NCI-H2107 treated with DMSO at 0.1 percent for 48 hours (cell line): ENCODE data around the gene SVOP.

Source experiments
- DNase-seq: peaks from one replicate; lab custom pipeline; 2025; ENCODE audit not compliant: unreplicated experiment; lab: John Stamatoyannopoulos, UW

SVOP gene

DNA sequence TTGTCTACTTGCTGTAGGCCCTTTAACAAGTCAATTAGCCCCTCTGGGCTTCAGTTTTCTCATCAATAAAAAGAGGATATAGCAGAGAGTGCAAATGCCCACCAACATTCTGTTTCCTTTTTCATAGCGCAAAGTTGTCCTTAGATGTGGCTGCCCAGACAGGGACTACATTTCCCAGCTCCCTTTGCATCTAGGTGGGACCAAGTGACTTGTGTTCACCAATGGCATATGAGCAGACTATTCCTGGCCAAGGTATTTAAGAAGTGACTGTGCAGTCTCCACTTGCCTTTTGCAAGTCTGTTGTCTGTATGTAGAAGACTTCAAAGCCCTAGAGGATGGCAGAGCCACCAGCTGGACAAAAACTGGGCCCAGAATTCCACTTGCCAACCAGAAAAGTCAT, 81.3 kb downstream of the SVOP start:
- no peak for DNase-seq

DNA sequence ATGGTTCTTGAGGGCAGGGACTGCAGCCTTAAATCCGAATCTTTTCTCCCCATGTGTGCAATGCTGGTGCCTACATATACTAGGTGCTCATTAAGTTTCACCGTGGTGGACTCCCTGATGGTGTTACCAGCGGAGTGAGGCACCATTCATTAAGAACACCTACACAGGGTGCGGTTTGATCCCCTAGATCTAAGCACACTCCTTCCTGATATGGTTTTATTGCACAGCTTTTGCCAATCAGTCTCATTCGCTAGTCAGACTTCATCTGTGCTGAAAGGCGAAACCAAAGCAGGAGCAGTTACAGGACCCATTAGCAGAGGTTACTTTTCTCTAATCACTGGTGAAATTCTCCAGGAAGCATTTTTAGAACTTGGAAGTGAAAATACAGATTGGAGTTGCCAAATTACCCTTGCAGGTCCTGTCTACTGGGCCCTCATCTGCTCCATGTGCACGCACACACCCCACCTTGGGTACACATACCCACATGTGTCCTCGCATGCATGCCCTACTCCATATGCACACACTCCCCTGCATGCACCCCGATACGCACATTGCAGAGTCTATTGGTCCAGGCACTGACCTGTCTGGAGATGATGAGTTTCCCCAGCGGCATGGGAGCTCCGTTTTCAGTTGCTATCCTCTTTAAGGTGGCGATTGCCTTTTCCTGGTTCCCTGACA, 82.5 kb downstream of the SVOP start:
- no peak for DNase-seq

DNA sequence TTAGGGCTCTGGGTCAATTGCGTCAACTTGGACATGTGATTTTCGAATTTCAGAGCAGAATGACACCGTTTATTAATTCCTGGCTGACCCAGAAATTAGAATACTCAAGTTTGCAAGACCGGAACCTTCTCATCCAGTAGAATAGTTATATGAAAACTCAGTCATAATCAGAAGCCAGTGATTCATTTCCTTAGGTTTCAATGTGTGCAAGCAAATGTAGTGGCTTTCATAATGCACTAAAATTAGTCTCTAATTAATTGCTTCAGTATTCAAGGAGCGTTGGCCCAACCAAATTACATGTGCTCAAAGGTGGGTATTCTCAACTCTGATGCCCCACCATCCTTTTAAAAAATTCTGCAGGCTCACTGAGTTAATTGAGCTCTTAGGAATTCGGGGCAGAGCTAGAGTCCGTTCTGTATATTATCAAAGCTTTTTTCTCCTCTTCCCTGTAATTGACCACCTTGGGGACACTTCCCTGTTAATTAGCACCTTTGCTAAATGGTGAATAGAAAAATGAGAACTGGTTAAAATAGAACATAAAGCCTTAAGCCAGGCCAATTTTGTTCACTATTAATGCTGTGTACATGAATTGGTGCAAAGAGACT, 85.6 kb downstream of the SVOP start:
- no peak for DNase-seq

DNA sequence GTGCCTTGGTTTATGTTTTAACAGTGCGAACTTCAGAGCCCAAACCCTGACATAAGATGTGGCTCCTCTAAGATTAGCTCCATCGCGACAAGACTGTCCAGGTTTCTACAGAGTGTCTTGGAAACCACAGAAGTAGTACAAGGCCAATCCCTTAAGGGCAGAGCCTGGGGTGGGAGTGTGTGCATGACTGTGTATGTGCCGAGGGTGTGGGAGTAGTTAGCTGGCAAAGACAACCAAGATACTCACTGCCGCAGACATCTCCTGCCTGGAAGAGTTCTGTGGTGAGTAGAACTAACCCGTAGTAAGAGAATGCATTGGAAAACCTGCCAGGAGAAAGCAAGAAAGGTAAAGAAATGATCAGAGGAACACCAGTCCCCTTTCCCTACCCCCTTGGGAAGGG, 86.9 kb downstream of the SVOP start:
- no peak for DNase-seq

DNA sequence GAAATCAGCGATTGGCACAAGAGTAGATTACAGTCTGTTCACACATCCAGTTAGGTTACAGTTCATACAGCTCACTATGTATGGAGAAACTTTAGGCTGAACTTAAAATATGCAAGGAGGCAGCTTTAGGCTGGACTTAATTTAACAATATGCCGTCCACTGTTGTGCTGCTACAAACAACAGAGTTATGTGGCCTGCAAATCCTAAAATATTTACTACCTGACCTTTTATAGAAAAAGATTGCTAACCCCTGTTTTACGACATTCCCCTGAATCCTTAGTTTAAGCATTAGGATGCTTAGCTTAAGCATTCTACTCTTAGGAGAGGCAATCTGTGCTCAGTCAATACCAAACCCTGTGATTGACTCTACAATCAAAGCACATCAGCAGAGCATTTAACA, 90.1 kb downstream of the SVOP start:
- DNase-seq = no peak

DNA sequence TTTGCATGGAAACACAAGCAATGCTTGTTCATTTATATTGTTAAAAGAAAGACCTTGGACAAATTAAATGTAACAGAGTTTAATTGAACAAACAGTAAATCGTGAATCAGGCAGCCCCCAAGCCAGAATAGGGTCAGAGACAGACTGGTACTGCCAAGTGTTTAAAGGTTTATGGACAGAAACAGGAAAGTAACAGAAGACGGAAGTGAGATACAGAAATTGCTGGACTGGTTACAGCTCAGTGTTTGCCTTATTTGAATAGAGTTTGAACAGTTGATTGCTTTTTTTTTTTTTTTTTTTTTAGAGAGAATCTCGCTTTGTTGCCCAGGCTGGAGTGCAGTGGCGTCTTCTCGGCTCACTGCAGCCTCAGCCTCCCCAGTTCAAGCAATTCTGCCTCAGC, 90.7 kb downstream of the SVOP start:
- DNase-seq = no peak

DNA sequence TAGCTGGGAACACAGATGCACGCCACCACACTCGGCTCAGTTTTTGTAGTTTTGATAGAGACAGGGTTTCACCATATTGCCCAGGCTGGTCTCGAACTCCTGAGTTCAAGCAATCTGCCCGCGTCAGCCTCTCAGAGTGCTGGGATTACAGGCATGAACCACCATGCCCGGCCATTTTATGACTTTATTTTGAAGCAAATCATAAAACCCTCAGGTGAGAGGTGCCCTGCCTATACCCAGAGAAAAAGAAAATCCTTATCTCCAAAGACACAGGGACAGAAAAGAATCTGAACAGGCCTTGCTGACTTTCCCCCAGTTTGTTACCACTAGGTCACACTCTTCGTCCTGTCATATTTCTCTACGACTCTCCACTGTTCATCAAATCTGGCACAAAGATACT, 92.2 kb downstream of the SVOP start:
- DNase-seq = no peak

DNA sequence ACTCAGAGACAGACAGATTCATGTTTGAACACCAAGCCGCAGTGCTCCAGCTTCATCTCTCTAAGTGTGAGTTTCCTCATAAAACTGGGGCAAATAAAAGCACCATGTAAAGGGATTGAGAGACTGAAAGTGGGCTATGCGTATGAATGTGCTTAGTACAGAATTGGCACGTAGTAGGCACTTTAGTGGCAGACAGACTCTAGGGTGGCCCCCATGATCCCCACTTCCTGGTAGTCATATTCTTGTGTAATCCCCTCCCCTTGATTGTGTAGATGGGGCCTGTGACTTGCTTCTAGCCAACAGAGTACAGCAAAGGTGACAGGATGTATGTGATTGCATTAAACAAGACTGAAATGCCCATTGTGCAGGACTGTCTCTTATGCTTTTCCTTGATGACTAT, 98.0 kb downstream of the SVOP start:
- no peak for DNase-seq

DNA sequence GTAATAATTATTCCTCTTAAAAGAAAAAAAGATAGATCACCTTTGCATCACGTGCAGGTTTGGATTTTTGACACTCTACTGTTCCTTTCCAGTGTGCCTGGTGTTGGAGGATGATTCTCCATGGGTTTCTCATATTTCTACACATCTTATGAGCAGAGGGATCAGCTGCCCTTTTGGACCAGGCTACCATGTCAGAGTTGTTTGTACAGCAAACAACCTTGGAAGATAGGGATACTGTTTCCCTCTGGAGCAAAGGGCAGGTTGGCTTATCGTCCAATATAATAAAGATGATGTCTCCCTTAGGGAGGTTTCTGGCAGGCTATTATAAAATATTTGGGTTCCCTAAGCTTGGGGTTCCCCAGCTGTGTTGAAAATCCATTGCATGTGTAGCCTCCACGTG, 98.9 kb downstream of the SVOP start:
- no peak for DNase-seq

DNA sequence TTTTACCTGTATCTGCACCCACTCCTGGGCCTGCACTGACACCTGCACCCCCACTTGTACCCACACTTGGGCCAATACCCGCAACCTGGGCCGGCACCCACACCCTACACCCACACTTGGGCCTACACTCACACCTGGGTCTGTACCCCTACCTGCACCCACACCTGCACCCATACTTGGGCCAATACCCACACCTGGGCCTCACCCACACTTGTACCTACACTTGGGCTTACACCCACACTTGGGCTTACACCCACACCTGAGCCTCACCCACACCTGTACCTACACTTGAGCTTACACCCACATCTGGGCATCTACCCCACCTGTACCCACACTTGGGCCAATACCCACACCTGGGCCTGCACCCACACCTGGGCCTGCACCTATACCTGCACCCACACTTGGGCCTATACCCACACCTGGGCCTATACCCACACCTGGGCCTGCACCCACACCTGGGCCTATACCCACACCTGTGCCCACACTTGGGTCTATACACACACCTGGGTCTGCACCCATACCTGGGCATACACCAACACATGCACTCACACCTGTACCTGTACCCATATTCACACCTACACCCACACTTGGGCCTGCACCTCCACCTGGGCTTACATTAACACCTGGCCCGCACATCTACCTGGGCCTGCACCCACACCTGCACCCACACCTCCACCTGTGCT, 101.8 kb downstream of the SVOP start:
- DNase-seq = no peak

DNA sequence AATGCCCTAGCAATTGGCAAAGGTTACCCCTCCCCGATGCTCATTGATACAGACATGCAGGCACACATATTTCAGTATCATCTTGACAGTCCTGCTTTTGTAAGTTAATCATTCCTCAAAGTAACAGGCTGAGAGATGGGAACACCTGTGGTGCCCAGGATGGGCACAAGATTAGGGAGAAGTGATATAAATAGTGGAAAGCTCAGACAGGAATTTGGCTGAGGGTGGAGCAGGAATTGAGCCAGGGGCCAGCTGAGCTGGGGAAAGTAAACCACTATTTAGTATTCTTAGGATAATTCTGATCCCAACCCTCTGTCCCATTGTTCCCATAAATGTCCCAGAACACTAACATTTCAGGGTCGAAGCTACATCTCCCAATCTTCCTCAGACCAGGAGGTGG, 102.7 kb downstream of the SVOP start:
- no peak for DNase-seq

DNA sequence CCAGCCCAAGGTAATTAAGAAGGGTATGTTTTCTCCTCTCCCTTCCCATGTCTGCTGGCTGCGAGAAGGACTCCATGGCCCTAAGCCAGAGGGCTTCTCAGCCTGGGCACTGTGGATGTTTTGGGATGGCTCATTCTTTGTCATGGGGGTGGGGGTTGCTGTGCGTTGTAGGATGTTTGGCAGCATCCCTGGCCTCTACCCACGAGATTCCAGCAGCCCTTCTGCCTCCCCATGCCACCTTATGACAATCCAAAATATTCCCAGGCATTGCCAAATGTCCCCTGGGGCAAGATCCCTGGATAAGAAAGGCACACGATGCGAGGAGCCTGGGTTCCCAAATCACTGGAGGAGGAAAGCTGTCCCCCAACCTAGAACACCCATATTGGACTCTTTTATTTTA, 104.5 kb downstream of the SVOP start:
- no peak for DNase-seq

DNA sequence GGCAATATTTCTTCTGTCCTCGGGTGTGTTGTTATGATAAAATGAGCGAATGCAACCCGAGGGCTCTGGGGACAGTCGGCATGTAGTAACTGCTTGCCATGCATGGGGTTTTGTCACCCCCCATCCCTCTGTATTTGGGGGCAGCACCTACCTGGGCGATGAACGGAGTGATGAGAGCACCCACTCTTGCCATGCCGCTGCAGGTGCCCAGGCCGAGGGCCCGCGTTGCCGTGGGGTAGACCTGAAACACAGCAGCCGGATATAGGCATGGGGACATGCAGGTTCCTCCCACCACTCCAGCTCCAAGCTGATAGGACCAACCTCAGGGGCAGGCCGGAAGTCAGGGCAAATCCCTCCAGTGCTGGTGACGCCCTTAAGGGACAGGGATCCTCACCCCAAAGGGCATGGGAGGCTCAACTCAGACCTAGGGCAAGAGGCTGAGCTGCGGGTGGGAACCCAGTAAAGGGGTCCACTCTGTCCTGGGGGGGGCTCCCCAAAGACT, 105.2 kb downstream of the SVOP start:
- no peak for DNase-seq

DNA sequence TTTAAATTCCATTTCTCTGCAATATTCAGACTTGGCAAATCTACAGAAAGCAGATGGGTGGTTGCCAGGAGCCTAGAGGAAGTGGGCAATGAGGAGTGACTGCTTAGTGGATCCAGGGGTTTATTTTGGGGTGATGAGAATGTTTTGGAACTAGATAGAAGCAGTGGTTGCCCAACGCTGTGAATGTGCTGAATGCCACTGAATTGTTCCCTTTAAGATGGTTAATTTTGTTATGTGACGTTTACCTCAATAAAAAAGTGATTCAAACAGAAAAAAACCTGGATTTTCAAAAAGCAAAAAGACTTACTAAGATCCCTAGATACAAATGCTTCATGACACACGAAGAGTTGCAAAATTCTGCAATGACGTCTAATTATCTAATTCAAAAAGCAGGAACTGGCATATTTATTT, 106.7 kb downstream of the SVOP start:
- DNase-seq = no peak

DNA sequence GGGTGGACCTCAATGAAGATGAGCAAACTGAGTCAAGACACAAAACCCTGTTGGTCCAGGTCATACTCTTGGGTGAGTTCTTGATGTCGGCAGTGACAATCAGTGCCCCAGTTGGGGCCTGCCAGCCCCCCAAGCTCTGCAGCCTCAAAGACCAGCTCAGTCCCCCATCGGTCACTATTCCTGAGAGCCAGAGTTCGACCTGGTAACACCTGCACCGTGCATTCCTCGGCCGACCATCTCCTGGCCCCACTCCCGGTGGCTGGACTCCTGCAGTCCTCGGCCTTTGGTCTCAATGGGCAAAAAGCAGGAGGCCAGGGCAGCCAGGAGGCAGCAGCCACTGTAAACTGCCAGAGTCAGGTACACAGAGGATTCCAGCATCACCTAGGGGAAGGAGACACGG, 108.5 kb downstream of the SVOP start:
- DNase-seq = no peak

DNA sequence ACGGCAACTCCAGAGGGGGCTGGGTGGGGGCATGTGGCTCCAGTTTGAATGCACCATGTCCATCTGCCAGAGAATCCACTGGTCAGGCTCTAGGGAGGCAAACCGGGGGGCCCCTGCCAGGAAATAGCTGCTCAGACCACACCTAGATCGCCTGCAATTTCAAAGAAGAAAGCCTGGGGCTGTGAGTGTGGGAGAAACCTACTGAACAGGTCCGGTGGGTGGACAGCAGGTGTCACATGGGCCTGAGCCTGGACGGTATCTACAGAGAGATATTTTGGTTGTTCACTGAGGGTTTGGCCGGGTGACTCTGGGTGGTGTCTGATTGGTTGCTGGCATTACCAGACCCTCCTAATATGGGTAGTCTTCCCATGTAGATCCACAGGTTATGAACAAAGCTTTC, 109.0 kb downstream of the SVOP start:
- DNase-seq = no peak

DNA sequence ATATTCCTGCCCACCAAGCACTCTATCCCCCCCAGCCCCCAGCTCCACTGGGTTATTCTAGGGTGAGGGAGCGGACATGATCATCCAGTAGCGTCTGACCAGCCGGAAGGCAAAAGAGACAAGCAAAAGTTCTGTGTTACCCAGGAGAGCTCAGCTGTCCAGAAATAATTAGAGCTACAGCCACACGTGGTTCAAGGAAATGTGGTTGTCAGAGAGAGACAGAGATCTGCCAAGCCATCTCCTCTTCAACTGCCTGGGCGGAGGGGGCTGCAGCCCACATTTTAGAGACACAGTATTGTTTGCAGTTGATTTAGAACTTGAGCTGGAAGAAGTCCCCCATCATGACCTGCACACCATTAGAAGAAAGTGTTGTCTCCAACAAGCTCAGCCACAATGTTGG, 110.5 kb downstream of the SVOP start:
- DNase-seq = no peak

DNA sequence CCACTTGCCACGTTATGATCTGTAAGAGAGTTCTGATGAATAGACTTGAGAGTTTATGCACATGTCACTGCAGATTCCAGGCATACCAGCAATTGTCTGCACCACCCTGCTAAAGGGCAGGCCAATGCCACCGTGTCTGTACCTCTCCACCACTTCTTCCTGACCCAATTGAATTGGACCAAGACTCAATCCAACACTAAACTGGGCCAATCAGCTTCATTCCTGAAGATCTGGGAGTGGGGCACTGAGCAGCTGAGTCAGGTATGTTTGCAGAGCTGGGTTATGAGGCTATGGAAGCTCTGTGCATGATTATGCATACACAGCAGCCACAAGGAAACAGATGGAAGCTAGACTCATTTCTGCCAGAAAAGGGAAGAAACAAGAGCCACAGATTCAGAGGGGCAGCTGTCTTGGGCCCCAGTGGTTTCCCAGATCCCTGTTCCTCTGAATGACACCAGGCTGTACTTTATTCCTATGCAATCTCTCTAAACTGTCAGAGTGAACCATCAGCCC, 113.0 kb downstream of the SVOP start:
- DNase-seq = no peak

DNA sequence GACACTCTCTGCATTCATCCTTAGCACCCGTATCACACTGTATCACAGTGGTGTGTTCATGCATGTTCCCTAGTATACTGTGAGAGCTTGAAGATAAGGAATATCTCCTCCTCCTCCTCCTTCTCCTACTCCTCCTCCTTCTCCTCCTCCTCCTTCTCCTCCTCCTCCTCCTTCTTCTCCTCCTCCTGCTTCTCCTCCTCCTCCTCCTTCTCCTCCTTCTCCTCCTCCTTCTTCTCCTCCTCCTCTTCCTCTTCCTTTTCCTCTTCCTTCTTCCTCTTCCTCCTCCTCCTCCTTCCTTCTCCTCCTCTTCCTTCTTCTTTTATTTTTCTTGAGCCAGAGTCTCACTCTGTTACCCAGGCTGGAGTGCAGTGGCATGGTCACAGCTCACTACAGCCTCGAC, 113.9 kb downstream of the SVOP start:
- no peak for DNase-seq

DNA sequence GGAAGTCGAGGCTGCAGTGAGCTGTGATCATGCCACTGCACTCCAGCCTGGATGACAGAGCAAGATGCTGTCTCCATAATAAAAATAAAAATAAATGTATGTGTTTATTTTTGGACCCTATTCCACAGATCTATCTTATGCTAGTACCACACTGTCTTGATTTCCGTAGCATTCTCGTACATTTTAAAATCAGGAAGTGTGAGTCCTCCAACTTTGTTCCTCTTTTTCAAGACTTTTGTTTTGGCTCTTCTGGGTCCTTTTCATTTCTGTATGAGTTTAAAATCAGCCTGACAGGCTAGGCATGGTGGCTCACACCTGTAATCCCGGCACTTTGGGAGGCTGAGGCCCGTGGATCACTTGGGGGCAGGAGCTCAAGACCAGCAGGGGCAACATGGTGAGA, 115.1 kb downstream of the SVOP start:
- no peak for DNase-seq

DNA sequence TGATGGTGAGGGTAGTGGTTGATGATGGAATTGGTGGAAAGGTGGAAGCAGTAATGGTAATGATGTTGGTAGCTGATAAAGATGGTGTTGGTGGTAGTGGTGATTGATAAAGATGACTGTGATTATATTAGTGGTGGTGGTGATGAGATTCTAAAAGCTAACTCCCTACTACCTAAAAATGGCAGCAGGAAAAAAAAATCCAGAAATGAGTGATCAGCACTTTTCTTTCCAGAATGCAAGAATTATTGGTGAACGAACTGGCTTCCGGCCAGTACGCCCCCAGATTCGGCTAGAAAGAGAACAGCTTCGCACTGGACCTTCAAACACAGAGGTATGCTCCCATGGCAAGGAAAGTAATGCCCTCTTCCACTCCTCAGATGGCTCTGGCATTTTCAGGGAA, 121.7 kb downstream of the SVOP start:
- no peak for DNase-seq

DNA sequence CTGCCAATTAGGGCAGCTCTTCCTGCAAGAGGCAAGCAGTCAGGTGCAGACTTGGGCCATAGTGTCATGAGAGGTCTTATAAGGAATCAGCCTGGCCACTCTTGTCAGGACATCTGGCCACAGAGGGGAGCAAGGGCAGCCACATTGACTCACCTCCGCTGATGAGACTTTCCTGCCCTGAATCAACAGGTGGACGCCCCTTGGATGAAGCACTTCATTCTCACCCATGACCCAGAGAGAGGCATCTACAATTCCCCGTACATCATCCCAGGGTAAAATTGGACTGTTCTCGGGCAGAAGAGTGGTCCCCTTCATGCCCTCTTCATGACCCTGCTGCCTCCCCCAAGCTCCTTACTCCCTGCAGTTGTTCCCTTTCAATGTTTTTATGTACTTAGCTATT, 124.1 kb downstream of the SVOP start:
- DNase-seq = no peak
